ENCODE data around the gene SLC7A6OS. TPM values are rescaled to one million over a fixed set of nuclear protein-coding genes. Genes with fewer than 3 reads are reported as not detected.

SLC7A6OS gene
- total RNA-seq, 1 experiment from 2014 or later, result 16.0 TPM

DNA sequence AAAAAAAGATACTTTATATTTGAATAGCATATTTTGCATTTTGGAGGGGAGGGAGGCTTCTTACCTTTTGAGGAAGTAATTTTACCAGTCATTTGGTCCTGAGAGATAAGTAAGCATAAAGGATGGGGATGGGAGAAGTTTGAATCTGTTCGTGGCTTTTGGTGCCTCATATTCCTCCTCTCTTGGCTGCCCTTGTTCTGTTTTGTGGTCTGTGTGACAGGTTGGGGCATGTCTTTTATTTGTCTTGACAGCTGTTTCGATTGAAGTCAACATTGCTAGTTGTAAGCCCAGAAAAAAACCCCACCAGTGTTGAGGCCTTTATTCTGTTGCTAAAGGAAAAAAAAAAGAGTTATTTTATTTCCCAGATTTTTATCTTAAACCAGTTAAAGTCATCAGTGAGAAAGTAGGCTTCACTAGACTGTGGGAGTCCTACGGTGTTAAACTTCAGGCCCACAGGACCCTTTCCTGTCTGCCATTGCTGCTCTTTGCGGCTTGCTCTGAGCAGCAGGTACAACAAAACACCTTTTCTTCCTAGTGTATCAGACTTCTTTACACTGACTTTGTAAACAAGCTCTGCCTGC is 35.0 kb downstream of the SLC7A6OS start:
- no peak for TF ChIP-seq SIN3A (IDR thresholded peaks at IDR 0.05; ENCODE audit: borderline replicate concordance, insufficient read depth, low read depth, low read length)
- TF ChIP-seq, protein P1, sequence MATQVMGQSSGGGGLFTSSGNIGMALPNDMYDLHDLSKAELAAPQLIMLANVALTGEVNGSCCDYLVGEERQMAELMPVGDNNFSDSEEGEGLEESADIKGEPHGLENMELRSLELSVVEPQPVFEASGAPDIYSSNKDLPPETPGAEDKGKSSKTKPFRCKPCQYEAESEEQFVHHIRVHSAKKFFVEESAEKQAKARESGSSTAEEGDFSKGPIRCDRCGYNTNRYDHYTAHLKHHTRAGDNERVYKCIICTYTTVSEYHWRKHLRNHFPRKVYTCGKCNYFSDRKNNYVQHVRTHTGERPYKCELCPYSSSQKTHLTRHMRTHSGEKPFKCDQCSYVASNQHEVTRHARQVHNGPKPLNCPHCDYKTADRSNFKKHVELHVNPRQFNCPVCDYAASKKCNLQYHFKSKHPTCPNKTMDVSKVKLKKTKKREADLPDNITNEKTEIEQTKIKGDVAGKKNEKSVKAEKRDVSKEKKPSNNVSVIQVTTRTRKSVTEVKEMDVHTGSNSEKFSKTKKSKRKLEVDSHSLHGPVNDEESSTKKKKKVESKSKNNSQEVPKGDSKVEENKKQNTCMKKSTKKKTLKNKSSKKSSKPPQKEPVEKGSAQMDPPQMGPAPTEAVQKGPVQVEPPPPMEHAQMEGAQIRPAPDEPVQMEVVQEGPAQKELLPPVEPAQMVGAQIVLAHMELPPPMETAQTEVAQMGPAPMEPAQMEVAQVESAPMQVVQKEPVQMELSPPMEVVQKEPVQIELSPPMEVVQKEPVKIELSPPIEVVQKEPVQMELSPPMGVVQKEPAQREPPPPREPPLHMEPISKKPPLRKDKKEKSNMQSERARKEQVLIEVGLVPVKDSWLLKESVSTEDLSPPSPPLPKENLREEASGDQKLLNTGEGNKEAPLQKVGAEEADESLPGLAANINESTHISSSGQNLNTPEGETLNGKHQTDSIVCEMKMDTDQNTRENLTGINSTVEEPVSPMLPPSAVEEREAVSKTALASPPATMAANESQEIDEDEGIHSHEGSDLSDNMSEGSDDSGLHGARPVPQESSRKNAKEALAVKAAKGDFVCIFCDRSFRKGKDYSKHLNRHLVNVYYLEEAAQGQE (IDR thresholded peaks at IDR 0.05; ENCODE audit: insufficient read depth in 1 of 2, low read depth in 2 of 2, low read length in 1 of 2), result no peak
- no peak for TF ChIP-seq TCF7L2 (IDR thresholded peaks at IDR 0.05; ENCODE audit: low read depth, low read length)
- TF ChIP-seq, protein P2, sequence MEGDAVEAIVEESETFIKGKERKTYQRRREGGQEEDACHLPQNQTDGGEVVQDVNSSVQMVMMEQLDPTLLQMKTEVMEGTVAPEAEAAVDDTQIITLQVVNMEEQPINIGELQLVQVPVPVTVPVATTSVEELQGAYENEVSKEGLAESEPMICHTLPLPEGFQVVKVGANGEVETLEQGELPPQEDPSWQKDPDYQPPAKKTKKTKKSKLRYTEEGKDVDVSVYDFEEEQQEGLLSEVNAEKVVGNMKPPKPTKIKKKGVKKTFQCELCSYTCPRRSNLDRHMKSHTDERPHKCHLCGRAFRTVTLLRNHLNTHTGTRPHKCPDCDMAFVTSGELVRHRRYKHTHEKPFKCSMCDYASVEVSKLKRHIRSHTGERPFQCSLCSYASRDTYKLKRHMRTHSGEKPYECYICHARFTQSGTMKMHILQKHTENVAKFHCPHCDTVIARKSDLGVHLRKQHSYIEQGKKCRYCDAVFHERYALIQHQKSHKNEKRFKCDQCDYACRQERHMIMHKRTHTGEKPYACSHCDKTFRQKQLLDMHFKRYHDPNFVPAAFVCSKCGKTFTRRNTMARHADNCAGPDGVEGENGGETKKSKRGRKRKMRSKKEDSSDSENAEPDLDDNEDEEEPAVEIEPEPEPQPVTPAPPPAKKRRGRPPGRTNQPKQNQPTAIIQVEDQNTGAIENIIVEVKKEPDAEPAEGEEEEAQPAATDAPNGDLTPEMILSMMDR (IDR thresholded peaks at IDR 0.05), result no peak
- TF ChIP-seq POLR2AphosphoS5 (IDR thresholded peaks at IDR 0.05; ENCODE audit: low read depth, low read length), result no peak
- no peaks in the 10 kb centered on the region for H3K9me3 ChIP-seq (ENCODE audit: control insufficient read depth, insufficient read depth, low read depth, low read length)
- no peaks in the 10 kb centered on the region for H3K27me3 ChIP-seq (ENCODE audit: control insufficient read depth, insufficient read depth, low read length)
- ChIA-PET POLR2A (interaction anchor here (0.7 kb wide), 2 partner anchors 36 to 310 kb away, joined by 3 to 19 read pairs; no protein-coding TSS in a partner anchor), CTCF (interaction anchor here (0.7 kb wide), 1 partner anchor 13 kb away, joined by 5 read pairs; no protein-coding TSS in a partner anchor)
- H3K4me3 ChIP-seq (ENCODE audit: low read depth in 2 of 2, low read length in 2 of 2), result no peak overlapping the region
- DNase-seq (ENCODE audit: low read depth, low spot score), result no peak
- intact Hi-C loops (cut with micrococcal nuclease; ENCODE audit: unreplicated experiment), result no loop called here
- H3K4me1 ChIP-seq (ENCODE audit: control insufficient read depth, insufficient read depth, low read length), result no peaks in the 10 kb centered on the region
- H3K36me3 ChIP-seq (ENCODE audit: control insufficient read depth, insufficient read depth, low read length), result no peaks in the 10 kb centered on the region
- TSS peak; percentile 63 for BruUV-seq (replicated peaks)
- no peak for ATAC-seq
- H3K27ac ChIP-seq (ENCODE audit: low read length), result no peak overlapping the region
- in situ Hi-C loops (cut with HindIII; ENCODE audit: low pct_unique_long_range_greater_than_20kb, low sequenced_read_pairs), result no loop called here

DNA sequence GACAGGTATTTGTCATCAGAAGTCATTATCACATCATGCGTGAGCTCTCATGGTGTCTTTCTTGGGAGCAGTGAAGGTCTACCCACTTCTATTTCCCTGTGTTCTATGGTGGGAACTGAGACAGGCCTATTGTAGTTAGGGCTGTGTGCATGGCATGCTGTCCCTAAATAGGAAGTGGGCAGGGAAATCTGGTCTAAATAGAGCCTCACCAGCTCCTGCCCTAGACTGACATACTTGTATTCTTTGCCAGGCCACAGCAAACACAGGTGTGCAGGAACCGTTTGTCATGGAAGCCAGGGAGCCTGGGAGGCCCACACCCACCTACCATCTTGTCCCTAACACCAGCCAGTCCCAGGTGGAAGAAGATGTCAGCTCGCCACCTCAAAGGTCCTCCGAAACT is 36.3 kb downstream of the SLC7A6OS start:
- no peak for TF ChIP-seq POLR2AphosphoS5 (IDR thresholded peaks at IDR 0.05; ENCODE audit: low read depth, low read length)
- no peak for TF ChIP-seq TCF7L2 (IDR thresholded peaks at IDR 0.05; ENCODE audit: low read depth, low read length)
- TF ChIP-seq, protein P2 (IDR thresholded peaks at IDR 0.05), result no peak
- no peak for TF ChIP-seq SIN3A (IDR thresholded peaks at IDR 0.05; ENCODE audit: borderline replicate concordance, insufficient read depth, low read depth, low read length)
- TF ChIP-seq, protein P1 (IDR thresholded peaks at IDR 0.05; ENCODE audit: insufficient read depth in 1 of 2, low read depth in 2 of 2, low read length in 1 of 2), result no peak
- POLR2A ChIA-PET, result interaction anchor here (0.6 kb wide), 1 partner anchor 37 kb away, joined by 3 read pairs; no protein-coding TSS in a partner anchor
- intact Hi-C loops (cut with micrococcal nuclease; ENCODE audit: unreplicated experiment), result no loop called here

More for the DNA sequence above, 36.3 kb downstream of the SLC7A6OS start:
- Histone ChIP-seq H3K36me3 (ENCODE audit: control insufficient read depth, insufficient read depth, low read length) (no peaks in the 10 kb centered on the region), H3K4me3 (ENCODE audit: low read depth in 2 of 2, low read length in 2 of 2) (no peak overlapping the region), H3K4me1 (ENCODE audit: control insufficient read depth, insufficient read depth, low read length) (no peaks in the 10 kb centered on the region; the same call in 1 of the 2 replicates), H3K9me3 (ENCODE audit: control insufficient read depth, insufficient read depth, low read depth, low read length) (no peaks in the 10 kb centered on the region), H3K27me3 (ENCODE audit: control insufficient read depth, insufficient read depth, low read length) (no peaks in the 10 kb centered on the region), H3K27ac (ENCODE audit: low read length) (no peak overlapping the region)
- DNase-seq (ENCODE audit: low read depth, low spot score) (no peak), ATAC-seq (no peak)
- BruUV-seq (replicated peaks), result no TSS peak
- CTCF ChIA-PET, result no interaction called here
- in situ Hi-C loops (cut with HindIII; ENCODE audit: low pct_unique_long_range_greater_than_20kb, low sequenced_read_pairs), result no loop called here
